ENCODE results near the gene MYCN. TPM values are rescaled to one million over a fixed set of nuclear protein-coding genes. Genes with fewer than 3 reads are reported as not detected.

Gene MYCN
- total RNA-seq, 4 donors from 2014 or later = 0.48 to 7.0 (median 0.82) TPM; not detected in 1

- Histone ChIP-seq H3K27ac (no peak overlapping the region), H3K9me3 (no peaks in the 10 kb centered on the region), H3K4me1 (no peaks in the 10 kb centered on the region), H3K27me3 (no peaks in the 10 kb centered on the region), H3K36me3 (no peaks in the 10 kb centered on the region), H3K4me3 (no peak overlapping the region)
- no peak for DNase-seq
- intact Hi-C loops (cut with DNase I; ENCODE audit: low total_unique reads) (no loop called here), in situ Hi-C loops (cut with MboI; ENCODE audit: low pct_ligation_motif_present in 1 of 4, low pct_unique_long_range_greater_than_20kb in 1 of 4, low sequenced_read_pairs in 3 of 4) (no loop called here)
- TF ChIP-seq, protein P1, sequence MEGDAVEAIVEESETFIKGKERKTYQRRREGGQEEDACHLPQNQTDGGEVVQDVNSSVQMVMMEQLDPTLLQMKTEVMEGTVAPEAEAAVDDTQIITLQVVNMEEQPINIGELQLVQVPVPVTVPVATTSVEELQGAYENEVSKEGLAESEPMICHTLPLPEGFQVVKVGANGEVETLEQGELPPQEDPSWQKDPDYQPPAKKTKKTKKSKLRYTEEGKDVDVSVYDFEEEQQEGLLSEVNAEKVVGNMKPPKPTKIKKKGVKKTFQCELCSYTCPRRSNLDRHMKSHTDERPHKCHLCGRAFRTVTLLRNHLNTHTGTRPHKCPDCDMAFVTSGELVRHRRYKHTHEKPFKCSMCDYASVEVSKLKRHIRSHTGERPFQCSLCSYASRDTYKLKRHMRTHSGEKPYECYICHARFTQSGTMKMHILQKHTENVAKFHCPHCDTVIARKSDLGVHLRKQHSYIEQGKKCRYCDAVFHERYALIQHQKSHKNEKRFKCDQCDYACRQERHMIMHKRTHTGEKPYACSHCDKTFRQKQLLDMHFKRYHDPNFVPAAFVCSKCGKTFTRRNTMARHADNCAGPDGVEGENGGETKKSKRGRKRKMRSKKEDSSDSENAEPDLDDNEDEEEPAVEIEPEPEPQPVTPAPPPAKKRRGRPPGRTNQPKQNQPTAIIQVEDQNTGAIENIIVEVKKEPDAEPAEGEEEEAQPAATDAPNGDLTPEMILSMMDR (IDR thresholded peaks at IDR 0.05) = no peak
- TF ChIP-seq EP300 (IDR thresholded peaks at IDR 0.05; ENCODE audit: low read depth) (no peak), POLR2AphosphoS5 (IDR thresholded peaks at IDR 0.05) (no peak), POLR2A (IDR thresholded peaks at IDR 0.05) (no peak)
- 62 to 83% methylated on average over 3 to 10 of the region's 10 CpGs for WGBS, 2 donors (ENCODE audit: low coverage in 1 of 2)
Measured at GRCh38 chr2:15992457-15993231, 52.3 kb downstream of the MYCN start.

GRCh38 chr2:15993232-15993610 lies 52.9 kb downstream of the MYCN start:
- H3K27me3 ChIP-seq = no peaks in the 10 kb centered on the region
- no peaks in the 10 kb centered on the region for H3K36me3 ChIP-seq
- in situ Hi-C loops (cut with MboI; ENCODE audit: low pct_ligation_motif_present in 1 of 4, low pct_unique_long_range_greater_than_20kb in 1 of 4, low sequenced_read_pairs in 3 of 4) = no loop called here
- WGBS, 2 donors (ENCODE audit: low coverage in 1 of 2) = 74% methylated on average over 6 of the region's 6 CpGs; no CpG with 5 or more reads in 1 of the 2 donors
- no peak overlapping the region for H3K27ac ChIP-seq
- intact Hi-C loops (cut with DNase I; ENCODE audit: low total_unique reads) = no loop called here
- H3K4me1 ChIP-seq = no peaks in the 10 kb centered on the region
- no peak overlapping the region for H3K4me3 ChIP-seq
- H3K9me3 ChIP-seq = no peaks in the 10 kb centered on the region
- TF ChIP-seq POLR2A (IDR thresholded peaks at IDR 0.05) (no peak), POLR2AphosphoS5 (IDR thresholded peaks at IDR 0.05) (no peak), EP300 (IDR thresholded peaks at IDR 0.05; ENCODE audit: low read depth) (no peak)
- TF ChIP-seq, protein P1 (IDR thresholded peaks at IDR 0.05) = no peak
- no peak for DNase-seq

DNA sequence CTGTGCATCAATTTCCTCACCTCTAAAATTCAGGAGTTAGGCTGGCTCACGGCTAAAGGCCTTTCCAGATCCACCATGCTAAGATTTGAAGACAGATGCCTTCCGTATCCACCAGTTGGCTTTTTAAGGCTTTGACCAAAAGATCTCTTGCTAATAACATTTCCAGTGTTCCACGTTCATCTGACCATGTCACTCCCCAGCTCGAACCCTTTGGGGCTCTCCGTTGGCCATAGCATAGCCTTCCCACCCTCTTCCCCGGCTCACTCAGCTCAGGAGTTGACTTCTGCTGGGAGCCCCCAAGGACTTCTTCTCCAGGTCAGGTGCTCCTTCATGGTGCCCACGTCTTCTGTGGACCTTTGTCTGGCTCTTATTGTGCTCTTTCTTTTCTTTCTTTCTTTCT lies 53.3 kb downstream of the MYCN start:
- Histone ChIP-seq H3K27ac (no peak overlapping the region), H3K27me3 (no peaks in the 10 kb centered on the region), H3K36me3 (no peaks in the 10 kb centered on the region), H3K4me3 (no peak overlapping the region), H3K4me1 (no peaks in the 10 kb centered on the region), H3K9me3 (no peaks in the 10 kb centered on the region)
- intact Hi-C loops (cut with DNase I; ENCODE audit: low total_unique reads) = no loop called here
- 84 to 97% methylated on average over 6 to 7 of the region's 7 CpGs for WGBS, 2 donors (ENCODE audit: low coverage in 1 of 2)
- TF ChIP-seq EP300 (IDR thresholded peaks at IDR 0.05; ENCODE audit: low read depth) = no peak
- TF ChIP-seq, protein P1 (IDR thresholded peaks at IDR 0.05) = no peak
- TF ChIP-seq POLR2AphosphoS5 (IDR thresholded peaks at IDR 0.05) = no peak
- no peak for TF ChIP-seq POLR2A (IDR thresholded peaks at IDR 0.05)
- no peak for DNase-seq
- in situ Hi-C loops (cut with MboI; ENCODE audit: low pct_ligation_motif_present in 1 of 4, low pct_unique_long_range_greater_than_20kb in 1 of 4, low sequenced_read_pairs in 3 of 4) = no loop called here

DNA sequence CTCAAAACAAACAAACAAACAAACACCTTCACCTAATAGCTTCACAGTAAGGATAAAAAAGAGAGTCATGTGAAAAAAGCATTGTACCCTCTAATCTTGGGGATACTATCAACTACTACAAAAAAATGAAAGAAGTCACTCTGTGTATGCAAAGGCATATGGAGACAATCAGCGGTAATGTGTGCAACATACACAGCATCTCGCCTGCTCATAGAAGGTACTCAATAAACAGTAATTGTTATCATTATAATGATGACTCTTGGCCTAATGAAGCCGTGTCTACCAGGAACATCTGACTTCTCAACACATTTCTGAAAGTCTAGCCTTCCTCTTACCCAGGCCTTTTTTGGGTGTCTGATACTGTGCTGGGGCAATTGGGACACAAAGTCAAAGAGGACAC lies 55.3 kb downstream of the MYCN start:
- Histone ChIP-seq H3K36me3 (no peaks in the 10 kb centered on the region), H3K27ac (no peak overlapping the region), H3K4me3 (no peak overlapping the region), H3K9me3 (no peaks in the 10 kb centered on the region), H3K4me1 (no peaks in the 10 kb centered on the region), H3K27me3 (no peaks in the 10 kb centered on the region)
- in situ Hi-C loops (cut with MboI; ENCODE audit: low pct_ligation_motif_present in 1 of 4, low pct_unique_long_range_greater_than_20kb in 1 of 4, low sequenced_read_pairs in 3 of 4) = no loop called here
- TF ChIP-seq EP300 (IDR thresholded peaks at IDR 0.05; ENCODE audit: low read depth) (no peak), POLR2AphosphoS5 (IDR thresholded peaks at IDR 0.05) (no peak), POLR2A (IDR thresholded peaks at IDR 0.05) (no peak)
- TF ChIP-seq, protein P1 (IDR thresholded peaks at IDR 0.05) = no peak
- DNase-seq = no peak
- intact Hi-C loops (cut with DNase I; ENCODE audit: low total_unique reads) = no loop called here
- WGBS, 2 donors (ENCODE audit: low coverage in 1 of 2) = 87 to 92% methylated on average over 2 to 3 of the region's 3 CpGs

Small RNA genes lying within 50 kb of the gene (small RNA-seq; reads per million reads assigned to genes)
- gene RF01210 (0 reads per million in 4 donors), gene RN7SL104P (0 reads per million in 4 donors)

Measured in transverse colon (tissue), 4 donors.